HEK293T (cell line): Measurements from ENCODE around the gene CCDC86.

Experiments
- CTCF ChIA-PET: fragments of 350-600 bp; formaldehyde crosslinking; extraction: SDS; loops from one replicate; lab custom pipeline; 2021; ENCODE audit warnings: antibody characterized with exemption, inconsistent platforms; lab: Yijun Ruan, JAX
- POLR2A ChIA-PET: fragments of 350-600 bp; formaldehyde crosslinking; extraction: SDS; loops from one replicate; lab custom pipeline; 2020; ENCODE audit warnings: antibody characterized with exemption, inconsistent platforms; lab: Yijun Ruan, JAX
- DNase-seq: peaks from one replicate; pipeline ENCODE4 v3.0.0; 2012; ENCODE audit warnings: mixed read lengths; ENCODE audit errors: extremely low spot score
- ARNT ChIP-seq: fragments of 450-650 bp; IDR thresholded peaks from 2 replicates; pipeline ENCODE4 v1.6.1; 2017; ENCODE audit warnings: mild to moderate bottlenecking
- BHLHE40 ChIP-seq: fragments of 450-650 bp; IDR thresholded peaks from 2 replicates; pipeline ENCODE4 v1.6.1; 2016; ENCODE audit warnings: mild to moderate bottlenecking, moderate library complexity, borderline replicate concordance
- CTBP1 ChIP-seq: fragments of 450-650 bp; IDR thresholded peaks from 2 replicates; pipeline ENCODE4 v1.6.1; 2016; ENCODE audit warnings: borderline replicate concordance
- ELF4 ChIP-seq: fragments of 450-650 bp; IDR thresholded peaks from 2 replicates; pipeline ENCODE4 v1.6.1; 2017; ENCODE audit warnings: antibody characterized with exemption
- FOXA1 ChIP-seq: fragments of 450-650 bp; IDR thresholded peaks from 2 replicates; pipeline ENCODE4 v1.6.1; 2016; ENCODE audit warnings: mild to moderate bottlenecking
- FOXK2 ChIP-seq: fragments of 450-650 bp; IDR thresholded peaks from 2 replicates; pipeline ENCODE4 v1.6.1; 2016; ENCODE audit warnings: mild to moderate bottlenecking
- FOXM1 ChIP-seq: fragments of 450-650 bp; IDR thresholded peaks from 2 replicates; pipeline ENCODE4 v1.6.1; 2017; ENCODE audit warnings: mild to moderate bottlenecking, borderline replicate concordance
- HDGF ChIP-seq: fragments of 450-650 bp; IDR thresholded peaks from 2 replicates; pipeline ENCODE4 v1.6.1; 2017; ENCODE audit warnings: antibody characterized with exemption, borderline replicate concordance
- L3MBTL2 ChIP-seq: fragments of 450-650 bp; conservative IDR thresholded peaks from 2 replicates; pipeline ENCODE4 v1.6.1; 2016; ENCODE audit warnings: mild to moderate bottlenecking
- LEF1 ChIP-seq: fragments of 450-650 bp; IDR thresholded peaks from 2 replicates; pipeline ENCODE4 v1.6.1; 2017; ENCODE audit warnings: mild to moderate bottlenecking, borderline replicate concordance
- NFRKB ChIP-seq: fragments of 450-650 bp; IDR thresholded peaks from 2 replicates; pipeline ENCODE4 v1.6.1; 2016; ENCODE audit warnings: mild to moderate bottlenecking, moderate library complexity
- PKNOX1 ChIP-seq: fragments of 450-650 bp; IDR thresholded peaks from 2 replicates; pipeline ENCODE4 v1.6.1; 2016
- SP1 ChIP-seq: fragments of 450-650 bp; IDR thresholded peaks from 2 replicates; pipeline ENCODE4 v1.6.1; 2017
- SUZ12 ChIP-seq: fragments of 450-650 bp; IDR thresholded peaks from 2 replicates; pipeline ENCODE4 v1.6.1; 2016; ENCODE audit warnings: mild to moderate bottlenecking
- TARDBP ChIP-seq: fragments of 450-650 bp; IDR thresholded peaks from 2 replicates; pipeline ENCODE4 v1.6.1; 2016
- ZNF384 ChIP-seq: fragments of 450-650 bp; IDR thresholded peaks from 2 replicates; pipeline ENCODE4 v1.6.1; 2016

The CCDC86 gene

DNA sequence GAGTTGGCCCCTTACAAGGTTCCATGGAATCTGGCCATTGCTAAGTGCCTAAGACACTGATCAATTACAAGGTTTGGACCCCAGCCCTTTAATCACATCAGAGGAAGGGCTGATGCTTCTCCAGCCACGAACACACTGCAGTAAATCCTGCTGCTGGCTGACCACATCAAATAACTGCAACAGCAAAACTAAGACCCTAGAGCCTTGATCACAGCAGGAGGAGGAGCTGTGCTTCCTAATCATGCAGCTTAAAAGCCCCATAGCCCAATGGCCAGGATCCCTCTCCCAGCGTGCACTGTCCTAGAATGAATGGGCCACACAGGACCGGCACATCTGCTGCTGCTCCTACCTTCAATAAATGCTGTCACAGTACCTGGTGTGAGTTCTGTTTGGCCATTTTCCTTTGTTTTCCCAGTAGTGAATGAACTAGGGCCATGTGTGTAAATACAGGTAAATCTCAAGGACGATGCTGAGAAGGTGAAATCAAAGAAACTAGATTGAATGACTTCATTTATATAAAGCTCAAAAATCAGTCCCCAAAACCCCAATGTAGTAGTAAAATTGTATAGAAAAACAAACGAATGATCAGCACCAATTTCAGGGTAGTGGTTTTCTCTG lies 38.2 kb downstream of the CCDC86 start:
- TF ChIP-seq FOXM1: no peak
- TF ChIP-seq ZNF384: no peak
- no peak for TF ChIP-seq PKNOX1
- TF ChIP-seq TARDBP: no peak
- DNase-seq: no peak
- CTCF ChIA-PET: no interaction called here
- POLR2A ChIA-PET: no interaction called here

DNA sequence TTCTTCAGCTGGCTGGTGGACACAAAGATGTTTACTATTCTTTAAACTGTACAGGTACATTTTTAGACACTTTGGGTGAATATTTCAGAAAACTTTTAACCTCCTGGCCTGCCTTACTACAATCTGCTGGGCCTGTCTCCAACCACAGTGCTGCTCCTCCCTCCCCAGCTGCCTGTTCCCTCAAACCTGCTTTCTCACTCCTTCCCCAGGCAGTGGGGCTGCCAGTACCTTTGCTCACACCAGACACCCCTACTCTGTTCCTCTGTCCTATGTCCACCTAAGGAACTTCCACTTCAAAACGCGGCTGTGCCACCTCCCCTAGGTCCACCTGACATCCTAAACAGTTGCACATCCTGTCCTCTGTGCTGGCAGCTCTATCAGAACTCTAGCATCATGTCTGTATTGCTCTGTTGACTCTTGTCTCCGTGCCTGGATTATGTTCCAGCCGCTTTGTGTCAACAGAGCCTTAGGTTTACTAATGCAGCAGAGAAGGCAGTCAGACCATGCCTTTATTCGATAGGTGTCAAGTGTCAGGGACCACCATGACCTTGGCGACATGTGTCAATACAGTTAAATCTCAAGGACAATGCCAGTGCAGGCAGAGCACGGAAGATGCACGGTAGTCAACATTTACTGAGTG lies 38.9 kb downstream of the CCDC86 start:
- CTCF ChIA-PET: interaction anchor here (1.2 kb wide), 1 partner anchor 9 kb away, joined by 3 read pairs; no protein-coding TSS in a partner anchor
- POLR2A ChIA-PET: no interaction called here
- DNase-seq: no peak
- TF ChIP-seq HDGF (no peak), FOXK2 (no peak), ARNT (no peak), CTBP1 (no peak), TARDBP (no peak), LEF1 (no peak)

- POLR2A ChIA-PET: interaction anchor here (0.8 to 1.9 kb wide), 4 partner anchors 16 to 56 kb away, joined by 4 to 6 read pairs (median 4); partner anchors contain the start of gene TMEM109
- TF ChIP-seq FOXK2 (no peak), HDGF (no peak), PKNOX1 (no peak), TARDBP (no peak), ELF4 (no peak), LEF1 (no peak), L3MBTL2 (no peak), CTBP1 (no peak), ARNT (no peak), BHLHE40 (no peak), SUZ12 (no peak), FOXA1 (no peak), FOXM1 (no peak), ZNF384 (no peak), SP1 (no peak), NFRKB (no peak)
- CTCF ChIA-PET: interaction anchor here (0.8 to 1.7 kb wide), 8 partner anchors 12 to 112 kb away, joined by 3 to 31 read pairs (median 5); no protein-coding TSS in a partner anchor
- peak; percentile 51 for DNase-seq
Observed at GRCh38 chr11:60887556-60887955, 45.6 kb downstream of the CCDC86 start.

- ChIA-PET CTCF (interaction anchor here (2.2 kb wide), 1 partner anchor 10 kb away, joined by 12 read pairs; no protein-coding TSS in a partner anchor), POLR2A (no interaction called here)
- DNase-seq: no peak
- TF ChIP-seq PKNOX1 (peak; percentile 45), CTBP1 (no peak)
Observed at GRCh38 chr11:60889869-60890311, 48.0 kb downstream of the CCDC86 start.

GRCh38 chr11:60890696-60891095 lies 48.8 kb downstream of the CCDC86 start:
- TF ChIP-seq FOXM1: no peak
- TF ChIP-seq SP1: no peak
- no peak for TF ChIP-seq PKNOX1
- no peak for TF ChIP-seq TARDBP
- no peak for TF ChIP-seq FOXA1
- no peak for TF ChIP-seq ELF4
- TF ChIP-seq CTBP1: no peak
- no peak for TF ChIP-seq ZNF384
- TF ChIP-seq NFRKB: no peak
- TF ChIP-seq BHLHE40: no peak
- TF ChIP-seq LEF1: no peak
- no peak for TF ChIP-seq SUZ12
- no peak for TF ChIP-seq FOXK2
- no peak for TF ChIP-seq ARNT
- no peak for TF ChIP-seq HDGF
- no peak for TF ChIP-seq L3MBTL2
- CTCF ChIA-PET: interaction anchor here (1.2 to 2.2 kb wide), 2 partner anchors 9 to 13 kb away, joined by 3 to 12 read pairs; no protein-coding TSS in a partner anchor
- POLR2A ChIA-PET: no interaction called here

More at GRCh38 chr11:60890696-60891095, 48.8 kb downstream of the CCDC86 start:
- DNase-seq: no peak
